GM12878 (cell line): ENCODE results near the gene PTPRJ. TPM values are rescaled to one million over a fixed set of nuclear protein-coding genes. Genes with fewer than 3 reads are reported as not detected.

Source experiments
- EZH2 ChIP-seq: IDR thresholded peaks from 2 replicates; pipeline ENCODE4 v1.6.1; 2012; ENCODE audit warnings: low read depth, mild to moderate bottlenecking, control low read depth, inconsistent platforms, low read length, borderline replicate concordance; ENCODE audit not compliant: control insufficient read depth
- FOXK2 ChIP-seq: fragments of 450-650 bp; IDR thresholded peaks from 2 replicates; pipeline ENCODE4 v1.6.1; 2017; ENCODE audit warnings: mild to moderate bottlenecking, moderate library complexity
- KLF5 ChIP-seq: fragments of 450-650 bp; IDR thresholded peaks from 2 replicates; pipeline ENCODE4 v1.6.1; 2014; ENCODE audit warnings: mild to moderate bottlenecking; ENCODE audit not compliant: partially characterized antibody
- MTA3 ChIP-seq: IDR thresholded peaks from 2 replicates; pipeline ENCODE4 v1.6.1; 2012; ENCODE audit warnings: low read length, inconsistent platforms, borderline replicate concordance
- MXI1 ChIP-seq: fragments of 150-350 bp; IDR thresholded peaks from 2 replicates; pipeline ENCODE4 v1.6.1; 2011; ENCODE audit warnings: low read depth, mild to moderate bottlenecking, inconsistent platforms, low read length, improper control_type of control experiment
- NFXL1 ChIP-seq: fragments of 450-650 bp; IDR thresholded peaks from 2 replicates; pipeline ENCODE4 v1.6.1; 2017; ENCODE audit warnings: antibody characterized with exemption, mild to moderate bottlenecking, borderline replicate concordance
- RUNX3 ChIP-seq: IDR thresholded peaks from 2 replicates; pipeline ENCODE4 v1.6.1; 2012; ENCODE audit warnings: low read length, inconsistent platforms
- SP1 ChIP-seq: IDR thresholded peaks from one replicate; pipeline ENCODE4 v1.6.1; 2011; ENCODE audit warnings: low read depth, low read length
- SPI1 ChIP-seq: IDR thresholded peaks from 2 replicates; pipeline ENCODE4 v1.6.1; 2011; ENCODE audit warnings: low read depth, mild to moderate bottlenecking, low read length, moderate library complexity, borderline replicate concordance; ENCODE audit not compliant: insufficient read depth
- SREBF2 ChIP-seq: IDR thresholded peaks from 2 replicates; pipeline ENCODE4 v1.6.1; 2012; ENCODE audit warnings: mild to moderate bottlenecking, low read length
- SRF ChIP-seq, 2 experiments: IDR thresholded peaks; 2 replicates each; pipeline ENCODE4 v1.6.1; 2011; ENCODE audit warnings: low read depth in 2 of 2, low read length in 2 of 2, mild to moderate bottlenecking in 1 of 2, moderate library complexity in 1 of 2
- SUZ12 ChIP-seq: fragments of 200-600 bp; sonication (generic); IDR thresholded peaks from one replicate; pipeline ENCODE4 v1.6.1; 2018; ENCODE audit warnings: antibody characterized with exemption, mild to moderate bottlenecking; ENCODE audit not compliant: unreplicated experiment
- TAF1 ChIP-seq: IDR thresholded peaks from 2 replicates; pipeline ENCODE4 v1.6.1; 2011; ENCODE audit warnings: mild to moderate bottlenecking, low read depth, low read length, borderline replicate concordance
- TBL1XR1 ChIP-seq: IDR thresholded peaks from 2 replicates; pipeline ENCODE4 v1.6.1; 2012; ENCODE audit warnings: low read depth, low read length, improper control_type of control experiment
- TCF3 ChIP-seq: IDR thresholded peaks from 2 replicates; pipeline ENCODE4 v1.6.1; 2012; ENCODE audit warnings: low read depth, mild to moderate bottlenecking, low read length, borderline replicate concordance; ENCODE audit not compliant: insufficient read depth
- ZNF24 ChIP-seq: fragments of 450-650 bp; IDR thresholded peaks from 2 replicates; pipeline ENCODE4 v1.6.1; 2017; ENCODE audit warnings: antibody characterized with exemption, mild to moderate bottlenecking
- polyA plus RNA-seq, 11 experiments: library from polyadenylated mRNA; depleted of rRNA in 4 of 11; unstranded in 6 of 11; stranded (reverse) in 5 of 11; fragments of >200 nt; fragmentation: Nextera tagmentation in 4 of 11; fragmentation: Illumina TruSeq in 1 of 11; extraction: Ambion mirVana in 4 of 11; extraction: Trizol in 1 of 11; gene quantifications; 1 replicate in 1 of 11; 2 replicates in 10 of 11; pipeline versions ENCODE4 v1.2.1 to v1.2.3, GENCODE V29; 2011 to 2016; ENCODE audit warnings: inconsistent platforms in 2 of 11, missing spikeins in 2 of 11, low read depth in 1 of 11
- total RNA-seq, 4 experiments: library from RNA; depleted of rRNA in 3 of 4; stranded (reverse); fragments of >200 nt in 3 of 4; fragmentation: Illumina TruSeq in 1 of 4; extraction: Trizol in 1 of 4; gene quantifications; 2 replicates each; pipeline versions ENCODE4 v1.2.1 to v1.2.3, GENCODE V29; 2013 to 2021
- TF ChIP-seq, protein P1 (sequence below): fragments of 450-650 bp; formaldehyde crosslinking; IDR thresholded peaks from 2 replicates; pipeline ENCODE4 v1.4.0; 2020; ENCODE audit warnings: mild to moderate bottlenecking, moderate library complexity
- TF ChIP-seq, protein P2 (sequence below): IDR thresholded peaks from 2 replicates; pipeline ENCODE4 v1.6.1; 2011; ENCODE audit warnings: borderline replicate concordance, low read depth, mild to moderate bottlenecking, moderate library complexity, mixed read lengths, low read length; ENCODE audit not compliant: insufficient read depth; ENCODE audit errors: extremely low read length
- TF ChIP-seq, protein P3 (sequence below): fragments of 450-650 bp; IDR thresholded peaks from 2 replicates; pipeline ENCODE4 v1.6.1; 2014; ENCODE audit warnings: mild to moderate bottlenecking
- TF ChIP-seq, protein P4 (sequence below): fragments of 450-650 bp; IDR thresholded peaks from 2 replicates; pipeline ENCODE4 v1.6.1; 2016; ENCODE audit warnings: mild to moderate bottlenecking
- TF ChIP-seq, protein P5 (sequence below): fragments of 450-650 bp; IDR thresholded peaks from 2 replicates; pipeline ENCODE4 v1.6.1; 2017; ENCODE audit warnings: mild to moderate bottlenecking, moderate library complexity

Gene PTPRJ
- total and polyA plus RNA-seq, 10 of the 15 experiments (the other 5 are each of a cell fraction or from before 2014, with no cell fraction given), result 0.22 to 22.4 (median 7.4) TPM

DNA sequence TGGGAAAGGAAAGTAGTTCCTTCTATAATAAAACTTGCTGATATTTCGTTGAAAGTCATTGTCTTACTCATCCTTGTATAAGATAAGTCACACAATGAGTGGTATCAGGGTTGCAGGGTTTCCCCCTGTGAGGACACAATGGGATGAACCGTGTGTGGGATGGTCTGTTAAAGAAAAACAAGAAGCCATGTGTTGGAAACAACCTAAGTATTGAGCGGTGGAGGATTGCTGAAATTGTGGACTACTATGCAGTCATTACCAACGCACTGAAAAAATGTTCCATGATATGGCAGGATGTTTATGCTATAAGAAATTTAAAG is 28.6 kb downstream of the PTPRJ start (continued):
- TF ChIP-seq NFXL1 (no peak), MTA3 (peak; percentile 58; the same call in 1 of the 2 replicates), SP1 (no peak), EZH2 (no peak), SRF (IDR thresholded peaks at IDR 0.05; ENCODE audit: low read depth in 2 of 2, low read length in 2 of 2) (0 out of 4 replicates have a peak, but pooled peaks of 1 of the 2 experiments have one; percentile 50), TCF3 (no peak), SREBF2 (no peak), MXI1 (no peak), FOXK2 (no peak), SPI1 (no peak), SUZ12 (no peak), TAF1 (no peak), KLF5 (no peak), ZNF24 (no peak), TBL1XR1 (peak; percentile 60; the same call in 1 of the 2 replicates), RUNX3 (peak; percentile 87)
- TF ChIP-seq, protein P1, sequence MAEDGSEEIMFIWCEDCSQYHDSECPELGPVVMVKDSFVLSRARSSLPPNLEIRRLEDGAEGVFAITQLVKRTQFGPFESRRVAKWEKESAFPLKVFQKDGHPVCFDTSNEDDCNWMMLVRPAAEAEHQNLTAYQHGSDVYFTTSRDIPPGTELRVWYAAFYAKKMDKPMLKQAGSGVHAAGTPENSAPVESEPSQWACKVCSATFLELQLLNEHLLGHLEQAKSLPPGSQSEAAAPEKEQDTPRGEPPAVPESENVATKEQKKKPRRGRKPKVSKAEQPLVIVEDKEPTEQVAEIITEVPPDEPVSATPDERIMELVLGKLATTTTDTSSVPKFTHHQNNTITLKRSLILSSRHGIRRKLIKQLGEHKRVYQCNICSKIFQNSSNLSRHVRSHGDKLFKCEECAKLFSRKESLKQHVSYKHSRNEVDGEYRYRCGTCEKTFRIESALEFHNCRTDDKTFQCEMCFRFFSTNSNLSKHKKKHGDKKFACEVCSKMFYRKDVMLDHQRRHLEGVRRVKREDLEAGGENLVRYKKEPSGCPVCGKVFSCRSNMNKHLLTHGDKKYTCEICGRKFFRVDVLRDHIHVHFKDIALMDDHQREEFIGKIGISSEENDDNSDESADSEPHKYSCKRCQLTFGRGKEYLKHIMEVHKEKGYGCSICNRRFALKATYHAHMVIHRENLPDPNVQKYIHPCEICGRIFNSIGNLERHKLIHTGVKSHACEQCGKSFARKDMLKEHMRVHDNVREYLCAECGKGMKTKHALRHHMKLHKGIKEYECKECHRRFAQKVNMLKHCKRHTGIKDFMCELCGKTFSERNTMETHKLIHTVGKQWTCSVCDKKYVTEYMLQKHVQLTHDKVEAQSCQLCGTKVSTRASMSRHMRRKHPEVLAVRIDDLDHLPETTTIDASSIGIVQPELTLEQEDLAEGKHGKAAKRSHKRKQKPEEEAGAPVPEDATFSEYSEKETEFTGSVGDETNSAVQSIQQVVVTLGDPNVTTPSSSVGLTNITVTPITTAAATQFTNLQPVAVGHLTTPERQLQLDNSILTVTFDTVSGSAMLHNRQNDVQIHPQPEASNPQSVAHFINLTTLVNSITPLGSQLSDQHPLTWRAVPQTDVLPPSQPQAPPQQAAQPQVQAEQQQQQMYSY, result no peak
- TF ChIP-seq, protein P2, sequence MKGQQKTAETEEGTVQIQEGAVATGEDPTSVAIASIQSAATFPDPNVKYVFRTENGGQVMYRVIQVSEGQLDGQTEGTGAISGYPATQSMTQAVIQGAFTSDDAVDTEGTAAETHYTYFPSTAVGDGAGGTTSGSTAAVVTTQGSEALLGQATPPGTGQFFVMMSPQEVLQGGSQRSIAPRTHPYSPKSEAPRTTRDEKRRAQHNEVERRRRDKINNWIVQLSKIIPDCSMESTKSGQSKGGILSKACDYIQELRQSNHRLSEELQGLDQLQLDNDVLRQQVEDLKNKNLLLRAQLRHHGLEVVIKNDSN, result no peak
- TF ChIP-seq, protein P3, sequence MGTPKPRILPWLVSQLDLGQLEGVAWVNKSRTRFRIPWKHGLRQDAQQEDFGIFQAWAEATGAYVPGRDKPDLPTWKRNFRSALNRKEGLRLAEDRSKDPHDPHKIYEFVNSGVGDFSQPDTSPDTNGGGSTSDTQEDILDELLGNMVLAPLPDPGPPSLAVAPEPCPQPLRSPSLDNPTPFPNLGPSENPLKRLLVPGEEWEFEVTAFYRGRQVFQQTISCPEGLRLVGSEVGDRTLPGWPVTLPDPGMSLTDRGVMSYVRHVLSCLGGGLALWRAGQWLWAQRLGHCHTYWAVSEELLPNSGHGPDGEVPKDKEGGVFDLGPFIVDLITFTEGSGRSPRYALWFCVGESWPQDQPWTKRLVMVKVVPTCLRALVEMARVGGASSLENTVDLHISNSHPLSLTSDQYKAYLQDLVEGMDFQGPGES, result no peak
- TF ChIP-seq, protein P4, sequence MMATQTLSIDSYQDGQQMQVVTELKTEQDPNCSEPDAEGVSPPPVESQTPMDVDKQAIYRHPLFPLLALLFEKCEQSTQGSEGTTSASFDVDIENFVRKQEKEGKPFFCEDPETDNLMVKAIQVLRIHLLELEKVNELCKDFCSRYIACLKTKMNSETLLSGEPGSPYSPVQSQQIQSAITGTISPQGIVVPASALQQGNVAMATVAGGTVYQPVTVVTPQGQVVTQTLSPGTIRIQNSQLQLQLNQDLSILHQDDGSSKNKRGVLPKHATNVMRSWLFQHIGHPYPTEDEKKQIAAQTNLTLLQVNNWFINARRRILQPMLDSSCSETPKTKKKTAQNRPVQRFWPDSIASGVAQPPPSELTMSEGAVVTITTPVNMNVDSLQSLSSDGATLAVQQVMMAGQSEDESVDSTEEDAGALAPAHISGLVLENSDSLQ, result no peak
- TF ChIP-seq, protein P5, sequence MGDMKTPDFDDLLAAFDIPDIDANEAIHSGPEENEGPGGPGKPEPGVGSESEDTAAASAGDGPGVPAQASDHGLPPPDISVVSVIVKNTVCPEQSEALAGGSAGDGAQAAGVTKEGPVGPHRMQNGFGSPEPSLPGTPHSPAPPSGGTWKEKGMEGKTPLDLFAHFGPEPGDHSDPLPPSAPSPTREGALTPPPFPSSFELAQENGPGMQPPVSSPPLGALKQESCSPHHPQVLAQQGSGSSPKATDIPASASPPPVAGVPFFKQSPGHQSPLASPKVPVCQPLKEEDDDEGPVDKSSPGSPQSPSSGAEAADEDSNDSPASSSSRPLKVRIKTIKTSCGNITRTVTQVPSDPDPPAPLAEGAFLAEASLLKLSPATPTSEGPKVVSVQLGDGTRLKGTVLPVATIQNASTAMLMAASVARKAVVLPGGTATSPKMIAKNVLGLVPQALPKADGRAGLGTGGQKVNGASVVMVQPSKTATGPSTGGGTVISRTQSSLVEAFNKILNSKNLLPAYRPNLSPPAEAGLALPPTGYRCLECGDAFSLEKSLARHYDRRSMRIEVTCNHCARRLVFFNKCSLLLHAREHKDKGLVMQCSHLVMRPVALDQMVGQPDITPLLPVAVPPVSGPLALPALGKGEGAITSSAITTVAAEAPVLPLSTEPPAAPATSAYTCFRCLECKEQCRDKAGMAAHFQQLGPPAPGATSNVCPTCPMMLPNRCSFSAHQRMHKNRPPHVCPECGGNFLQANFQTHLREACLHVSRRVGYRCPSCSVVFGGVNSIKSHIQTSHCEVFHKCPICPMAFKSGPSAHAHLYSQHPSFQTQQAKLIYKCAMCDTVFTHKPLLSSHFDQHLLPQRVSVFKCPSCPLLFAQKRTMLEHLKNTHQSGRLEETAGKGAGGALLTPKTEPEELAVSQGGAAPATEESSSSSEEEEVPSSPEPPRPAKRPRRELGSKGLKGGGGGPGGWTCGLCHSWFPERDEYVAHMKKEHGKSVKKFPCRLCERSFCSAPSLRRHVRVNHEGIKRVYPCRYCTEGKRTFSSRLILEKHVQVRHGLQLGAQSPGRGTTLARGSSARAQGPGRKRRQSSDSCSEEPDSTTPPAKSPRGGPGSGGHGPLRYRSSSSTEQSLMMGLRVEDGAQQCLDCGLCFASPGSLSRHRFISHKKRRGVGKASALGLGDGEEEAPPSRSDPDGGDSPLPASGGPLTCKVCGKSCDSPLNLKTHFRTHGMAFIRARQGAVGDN, result no peak
